Stimulated activated CD8-positive, alpha-beta memory T cell treated with anti-CD3 and anti-CD28 coated beads, Interleukin-2, amount 100 ng/mL, for 1 hour (primary cell): Measurements from ENCODE around the gene TERT.
"Not testable (repeated sequence)": the region's sequence is repeated elsewhere in the genome, so short reads cannot be mapped to it uniquely, and the experiment has no call there.

ENCODE experiments used
- DNase-seq, 2 donors: peaks; one replicate each; pipeline ENCODE4 v3.0.0-alpha.2; 2020; ENCODE audit warnings: low read depth in 2 of 2

The TERT gene

GRCh38 chr5:1294835-1295649 is at the start of gene TERT:
TSS of gene TERT (minus strand) at chr5:1295068. CDS start at chr5:1294989, 79 bp downstream.
- DNase-seq, result peak; percentile 20 to 44

GRCh38 chr5:1343931-1344901 is 49.3 kb upstream of the TERT start:
- DNase-seq, result no peak

- DNase-seq, result no peak
These were observed 48.5 kb upstream of the TERT start for GRCh38 chr5:1343315-1343751.

- not testable (repeated sequence) for DNase-seq
These were observed 47.8 kb upstream of the TERT start for GRCh38 chr5:1342711-1343110.

- DNase-seq, result no peak
These were observed 47.4 kb upstream of the TERT start for GRCh38 chr5:1342268-1342667.

- DNase-seq, result no peak
These were observed 47.0 kb upstream of the TERT start for GRCh38 chr5:1341863-1342262.

GRCh38 chr5:1339818-1340210 is 44.9 kb upstream of the TERT start:
- not testable (repeated sequence) for DNase-seq

GRCh38 chr5:1339139-1339817 is 44.4 kb upstream of the TERT start:
- not testable (repeated sequence) for DNase-seq

- DNase-seq, result no peak
These were observed 43.7 kb upstream of the TERT start for GRCh38 chr5:1338506-1339070.

- no peak for DNase-seq
These were observed 43.3 kb upstream of the TERT start for GRCh38 chr5:1338196-1338490.

- no peak for DNase-seq
These were observed 42.8 kb upstream of the TERT start for GRCh38 chr5:1337489-1338195.

- DNase-seq, result no peak
These were observed 42.1 kb upstream of the TERT start for GRCh38 chr5:1336749-1337488.

- DNase-seq, result no peak
These were observed 41.3 kb upstream of the TERT start for GRCh38 chr5:1336106-1336561.

- DNase-seq, result no peak
These were observed 40.8 kb upstream of the TERT start for GRCh38 chr5:1335540-1336095.

- DNase-seq, result no peak
These were observed 40.1 kb upstream of the TERT start for GRCh38 chr5:1334831-1335539.

GRCh38 chr5:1333986-1334385 is 39.1 kb upstream of the TERT start:
- DNase-seq, result no peak

GRCh38 chr5:1333286-1333685 is 38.4 kb upstream of the TERT start:
- DNase-seq, result not testable (repeated sequence)

- no peak for DNase-seq
These were observed 37.7 kb upstream of the TERT start for GRCh38 chr5:1332461-1333001.

GRCh38 chr5:1331861-1332405 is 37.1 kb upstream of the TERT start:
- no peak for DNase-seq
